Heart left ventricle (tissue), 13 donors: Measurements from ENCODE around the gene TBC1D21.

Source experiments
- POLR2A ChIP-seq, 2 donors: fragments of 450-650 bp; IDR thresholded peaks; one replicate each; pipeline ENCODE4 v1.6.1; 2017; ENCODE audit warnings: antibody characterized with exemption in 2 of 2, mild to moderate bottlenecking in 2 of 2, moderate library complexity in 2 of 2
- TF ChIP-seq, protein P1 (sequence below), 12 donors: fragments of 200-600 bp; sonication (generic) in 4 of 12; IDR thresholded peaks; one replicate each; pipeline versions ENCODE4 v1.5.0 to v1.8.0; 2018 to 2022; ENCODE audit warnings: antibody characterized with exemption in 12 of 12, mild to moderate bottlenecking in 5 of 12
- donor health status: ischemic (EF 13 %, LVEDD 7.1; RV severe dilation, severe dysfunction).
- donor health status: DM: no; HTN: yes; CAD: no.
- donor health status: DM: no; HTN: no; CAD: no.
- donor health status: ischemic (EF 25% LVEDD 6.9; RV normal size, moderate dysfunction).
- donor health status: ischemic (EF 25% LVEDD 5.7; RV mildly dilated, moderate dysfunction).
- donor health status: ischemic (EF 35%, LVEDD 5.7; RV mildly dilated, moderate dysfunction).
- donor health status: nonischemic (EF 11% LVEDD 7.7; RV severe dilation, severe dysfunction).
- donor health status: DM: yes; HTN: yes; CAD: no.
- donor health status: PGD.
- donor health status: ischemic (EF 29% LVEDD 5.4; RV normal size, mild dysfunction).
- donor health status: nonischemic (EF 23%, LVEDD 6.1; RV moderate dilation, normal function).

DNA sequence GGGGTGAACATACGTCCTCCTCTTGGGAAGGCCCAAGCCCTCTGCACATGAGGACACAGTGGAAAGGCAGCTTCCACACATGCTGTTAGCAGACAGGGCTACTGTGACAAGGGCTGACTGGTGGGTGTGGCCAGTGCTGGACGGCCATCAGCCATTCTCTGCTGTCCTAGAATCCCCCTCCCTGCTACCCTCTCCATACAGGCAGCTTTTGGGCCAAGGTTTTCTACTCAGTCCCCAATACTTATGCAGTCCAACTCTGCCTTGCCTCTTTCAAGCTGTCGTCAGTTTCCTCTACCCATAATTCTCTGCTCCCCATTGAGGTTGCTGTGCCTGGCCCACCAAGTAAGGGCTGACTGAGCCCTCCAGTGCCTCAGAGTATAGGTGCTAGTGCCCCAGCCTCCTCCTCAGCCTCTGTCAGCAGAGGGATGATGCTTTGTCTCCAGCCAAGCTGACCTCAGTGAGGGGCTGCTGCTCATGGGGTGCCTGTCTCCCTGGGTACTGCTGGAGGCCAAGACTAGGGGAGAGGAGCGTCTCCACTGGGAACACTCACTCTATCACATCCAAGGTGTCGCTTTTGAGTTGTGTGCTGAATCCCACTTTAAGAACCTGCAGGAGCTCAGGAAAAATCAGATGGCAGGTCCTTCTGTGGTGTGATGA, 55.7 kb downstream of the TBC1D21 start:
- TF ChIP-seq, protein P1, sequence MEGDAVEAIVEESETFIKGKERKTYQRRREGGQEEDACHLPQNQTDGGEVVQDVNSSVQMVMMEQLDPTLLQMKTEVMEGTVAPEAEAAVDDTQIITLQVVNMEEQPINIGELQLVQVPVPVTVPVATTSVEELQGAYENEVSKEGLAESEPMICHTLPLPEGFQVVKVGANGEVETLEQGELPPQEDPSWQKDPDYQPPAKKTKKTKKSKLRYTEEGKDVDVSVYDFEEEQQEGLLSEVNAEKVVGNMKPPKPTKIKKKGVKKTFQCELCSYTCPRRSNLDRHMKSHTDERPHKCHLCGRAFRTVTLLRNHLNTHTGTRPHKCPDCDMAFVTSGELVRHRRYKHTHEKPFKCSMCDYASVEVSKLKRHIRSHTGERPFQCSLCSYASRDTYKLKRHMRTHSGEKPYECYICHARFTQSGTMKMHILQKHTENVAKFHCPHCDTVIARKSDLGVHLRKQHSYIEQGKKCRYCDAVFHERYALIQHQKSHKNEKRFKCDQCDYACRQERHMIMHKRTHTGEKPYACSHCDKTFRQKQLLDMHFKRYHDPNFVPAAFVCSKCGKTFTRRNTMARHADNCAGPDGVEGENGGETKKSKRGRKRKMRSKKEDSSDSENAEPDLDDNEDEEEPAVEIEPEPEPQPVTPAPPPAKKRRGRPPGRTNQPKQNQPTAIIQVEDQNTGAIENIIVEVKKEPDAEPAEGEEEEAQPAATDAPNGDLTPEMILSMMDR (IDR thresholded peaks at IDR 0.05): no peak
- no peak for TF ChIP-seq POLR2A (IDR thresholded peaks at IDR 0.05)
